Naive thymus-derived CD4-positive, alpha-beta T cell (primary cell): Measurements from ENCODE around the gene TCF7L2. TPM values are rescaled to one million over a fixed set of nuclear protein-coding genes. Genes with fewer than 3 reads are reported as not detected.
A peak's percentile ranks its signal among the peaks of the same experiment; 100 is the strongest.
"Not testable (repeated sequence)": the region's sequence is repeated elsewhere in the genome, so short reads cannot be mapped to it uniquely, and the experiment has no call there.

Experiments
- ATAC-seq: fragments of 150-1000 bp; cut with Tn5 transposase; 2 replicates; pipeline ENCODE4 v1.10.0; 2021; ENCODE audit warnings: mild to moderate bottlenecking, moderate library complexity
- CTCF ChIA-PET: fragments of 350-600 bp; sonication (Branson Sonifier 250); formaldehyde crosslinking; loops from one replicate; lab custom pipeline; 2021; ENCODE audit warnings: antibody characterized with exemption; lab: Charles Lee
- POLR2A ChIA-PET: fragments of 350-600 bp; sonication (Branson Sonifier 250); formaldehyde crosslinking; loops from one replicate; lab custom pipeline; 2021; ENCODE audit warnings: antibody characterized with exemption, inconsistent platforms; lab: Charles Lee
- DNase-seq, 9 donors: peaks; one replicate each; pipeline versions ENCODE4 v3.0.0 to v3.0.0-alpha.2; 2020 to 2022; ENCODE audit warnings: mixed read lengths in 1 of 9
- H3K27ac ChIP-seq: one replicate; pipeline ENCODE4 v1.7.0; 2013; ENCODE audit warnings: mild to moderate bottlenecking, low read depth, low read length, moderate library complexity
- H3K27me3 ChIP-seq, 2 donors: one replicate each; pipeline ENCODE4 v1.7.0; 2013; ENCODE audit warnings: low read length in 2 of 2, mild to moderate bottlenecking in 2 of 2, moderate library complexity in 2 of 2; ENCODE audit not compliant: control insufficient read depth in 2 of 2, insufficient read depth in 2 of 2
- H3K36me3 ChIP-seq, 3 experiments: 1 replicate in 2 of 3; 2 replicates in 1 of 3; pipeline ENCODE4 v1.7.0; 2013; ENCODE audit warnings: low read length in 3 of 3, mild to moderate bottlenecking in 3 of 3, moderate library complexity in 1 of 3; ENCODE audit not compliant: insufficient read depth in 3 of 3, control insufficient read depth in 2 of 3
- H3K4me1 ChIP-seq, 2 donors: one replicate each; pipeline ENCODE4 v1.7.0; 2013; ENCODE audit warnings: low read length in 2 of 2, mild to moderate bottlenecking in 2 of 2, moderate library complexity in 1 of 2; ENCODE audit not compliant: control insufficient read depth in 2 of 2, insufficient read depth in 2 of 2
- H3K4me3 ChIP-seq: 2 replicates; pipeline ENCODE4 v1.7.0; 2013; ENCODE audit warnings: mild to moderate bottlenecking, low read length
- H3K9me3 ChIP-seq, 3 experiments: 1 replicate in 2 of 3; 2 replicates in 1 of 3; pipeline ENCODE4 v1.7.0; 2013; ENCODE audit warnings: low read length in 3 of 3; ENCODE audit not compliant: control insufficient read depth in 2 of 3
- H3K27ac Mint-ChIP-seq, 9 donors: one replicate each; pipeline ENCODE4 v1.8.0; 2020 to 2022; ENCODE audit warnings: mixed read lengths in 9 of 9, mild to moderate bottlenecking in 8 of 9, moderate library complexity in 5 of 9, inconsistent platforms in 2 of 9
- H3K27me3 Mint-ChIP-seq, 5 donors: one replicate each; pipeline ENCODE4 v1.8.0; 2021 to 2022; ENCODE audit warnings: mixed read lengths in 5 of 5, mild to moderate bottlenecking in 1 of 5
- H3K36me3 Mint-ChIP-seq, 5 donors: one replicate each; pipeline ENCODE4 v1.8.0; 2020 to 2022; ENCODE audit warnings: mixed read lengths in 5 of 5, mild to moderate bottlenecking in 3 of 5, inconsistent platforms in 1 of 5
- H3K4me1 Mint-ChIP-seq, 7 donors: one replicate each; pipeline ENCODE4 v1.8.0; 2020 to 2022; ENCODE audit warnings: mixed read lengths in 7 of 7, mild to moderate bottlenecking in 3 of 7, inconsistent platforms in 1 of 7
- H3K4me3 Mint-ChIP-seq, 10 donors: one replicate each; pipeline ENCODE4 v1.8.0; 2020 to 2022; ENCODE audit warnings: mild to moderate bottlenecking in 10 of 10, mixed read lengths in 10 of 10, moderate library complexity in 6 of 10, inconsistent platforms in 2 of 10
- H3K9me3 Mint-ChIP-seq, 11 donors: one replicate each; pipeline ENCODE4 v1.8.0; 2020 to 2022; ENCODE audit warnings: mixed read lengths in 11 of 11, mild to moderate bottlenecking in 4 of 11, inconsistent platforms in 1 of 11, moderate library complexity in 1 of 11
- intact Hi-C, 2 donors: fragments of 100-400 bp; cut with micrococcal nuclease; formaldehyde crosslinking; loops; one replicate each; pipeline ENCODE4 v1.15.1; 2023
- polyA plus RNA-seq, 2 donors: library from polyadenylated mRNA; unstranded; fragments of 300-500 nt; fragmentation: Illumina TruSeq; gene quantifications; one replicate each; pipeline ENCODE4 v1.2.3, GENCODE V29; 2021
- total RNA-seq, 6 experiments: library from RNA in 5 of 6; stranded (reverse) in 5 of 6; gene quantifications; 1 replicate in 5 of 6; 2 replicates in 1 of 6; pipeline ENCODE4 v1.2.3 and lab custom pipeline; 2021 to 2026

TCF7L2 gene
- total and polyA plus RNA-seq, 7 experiments from 2014 or later = 0.39 to 31.4 (median 3.1) TPM

- DNase-seq (no peak), ATAC-seq (no peak)
- H3K27me3 Mint-ChIP-seq = peaks cover 0 to 7% (median 0%) of the 10 kb centered on the region in 5 donors
- H3K4me1 ChIP-seq = peaks cover 0 to 15% of the 10 kb centered on the region in 2 donors
- H3K9me3 ChIP-seq = no peaks in the 10 kb centered on the region
- H3K27ac ChIP-seq = no peak overlapping the region
- ChIA-PET POLR2A (no interaction called here), CTCF (interaction anchor here (0.6 kb wide), 1 partner anchor 311 kb away, joined by 3 read pairs; no protein-coding TSS in a partner anchor)
- no peaks in the 10 kb centered on the region for H3K36me3 Mint-ChIP-seq
- H3K4me1 Mint-ChIP-seq = peaks cover 0 to 8% (median 2%) of the 10 kb centered on the region in 7 donors
- H3K27ac Mint-ChIP-seq = no peak overlapping the region
- H3K36me3 ChIP-seq = no peaks in the 10 kb centered on the region
- intact Hi-C loops = loop anchor here in 1 of 2 donors (5.0 kb wide), 1 partner anchor 54 kb away; no protein-coding TSS in a partner anchor
- peak overlapping the region in 1 of 10 donors; percentile 19 for H3K4me3 Mint-ChIP-seq
- H3K4me3 ChIP-seq = no peak overlapping the region
- no peaks in the 10 kb centered on the region for H3K9me3 Mint-ChIP-seq
- H3K27me3 ChIP-seq = no peaks in the 10 kb centered on the region
Observed at GRCh38 chr10:113061054-113061430, 111.0 kb downstream of the TCF7L2 start.

- no peaks in the 10 kb centered on the region for H3K36me3 ChIP-seq
- Mint-ChIP-seq H3K27ac (no peak overlapping the region), H3K27me3 (peaks cover 0 to 7% (median 0%) of the 10 kb centered on the region in 5 donors), H3K4me1 (peaks cover 0 to 8% (median 2%) of the 10 kb centered on the region in 7 donors), H3K9me3 (no peaks in the 10 kb centered on the region), H3K4me3 (no peak overlapping the region), H3K36me3 (no peaks in the 10 kb centered on the region)
- no peaks in the 10 kb centered on the region for H3K27me3 ChIP-seq
- POLR2A ChIA-PET = no interaction called here
- no peak overlapping the region for H3K4me3 ChIP-seq
- H3K4me1 ChIP-seq = peaks cover 0 to 15% of the 10 kb centered on the region in 2 donors
- DNase-seq (no peak), ATAC-seq (no peak)
- intact Hi-C loops = loop anchor here in 1 of 2 donors (5.0 kb wide), 1 partner anchor 54 kb away; no protein-coding TSS in a partner anchor
- CTCF ChIA-PET = no interaction called here
- H3K9me3 ChIP-seq = no peaks in the 10 kb centered on the region
- H3K27ac ChIP-seq = no peak overlapping the region
Observed at GRCh38 chr10:113061557-113061956, 111.5 kb downstream of the TCF7L2 start.

GRCh38 chr10:113063043-113063967 lies 113.3 kb downstream of the TCF7L2 start:
- Mint-ChIP-seq H3K36me3 (no peaks in the 10 kb centered on the region), H3K4me3 (no peak overlapping the region), H3K9me3 (no peaks in the 10 kb centered on the region), H3K4me1 (peaks cover 0 to 8% (median 2%) of the 10 kb centered on the region in 7 donors), H3K27me3 (peaks cover 0 to 9% (median 0%) of the 10 kb centered on the region in 5 donors), H3K27ac (peak overlapping the region in 2 of 9 donors; percentile 7 to 15)
- DNase-seq (no peak), ATAC-seq (no peak)
- ChIA-PET POLR2A (no interaction called here), CTCF (no interaction called here)
- Histone ChIP-seq H3K27me3 (no peaks in the 10 kb centered on the region), H3K27ac (no peak overlapping the region), H3K4me1 (peaks cover 0 to 15% of the 10 kb centered on the region in 2 donors), H3K4me3 (no peak overlapping the region), H3K9me3 (no peaks in the 10 kb centered on the region), H3K36me3 (no peaks in the 10 kb centered on the region)
- intact Hi-C loops = loop anchor here in 1 of 2 donors (5.0 kb wide), 1 partner anchor 56 kb away; no protein-coding TSS in a partner anchor

GRCh38 chr10:113064039-113064438 lies 114.0 kb downstream of the TCF7L2 start:
- ChIA-PET CTCF (no interaction called here), POLR2A (no interaction called here)
- ATAC-seq = no peak

GRCh38 chr10:113066120-113066519 lies 116.1 kb downstream of the TCF7L2 start:
- H3K27ac Mint-ChIP-seq, H3K4me3 Mint-ChIP-seq, DNase-seq, H3K9me3 Mint-ChIP-seq, CTCF ChIA-PET, intact Hi-C loops, H3K4me1 ChIP-seq, H3K27ac ChIP-seq, H3K9me3 ChIP-seq, H3K27me3 ChIP-seq, POLR2A ChIA-PET, H3K4me1 Mint-ChIP-seq, H3K36me3 ChIP-seq, ATAC-seq, H3K27me3 Mint-ChIP-seq, H3K4me3 ChIP-seq, H3K36me3 Mint-ChIP-seq: not testable (repeated sequence)

More at GRCh38 chr10:113064039-113064438, 114.0 kb downstream of the TCF7L2 start:
- no peaks in the 10 kb centered on the region for H3K9me3 ChIP-seq
- DNase-seq = no peak
- Mint-ChIP-seq H3K4me1 (peaks cover 0 to 8% (median 2%) of the 10 kb centered on the region in 7 donors), H3K4me3 (no peak overlapping the region), H3K27ac (peak overlapping the region in 1 of 9 donors; percentile 7), H3K9me3 (no peaks in the 10 kb centered on the region), H3K27me3 (peaks cover 0 to 9% (median 0%) of the 10 kb centered on the region in 5 donors), H3K36me3 (no peaks in the 10 kb centered on the region)
- intact Hi-C loops = loop anchor here in 1 of 2 donors (5.0 kb wide), 1 partner anchor 57 kb away; no protein-coding TSS in a partner anchor
- peaks cover 0 to 15% of the 10 kb centered on the region in 2 donors for H3K4me1 ChIP-seq
- no peak overlapping the region for H3K27ac ChIP-seq
- H3K27me3 ChIP-seq = no peaks in the 10 kb centered on the region
- no peaks in the 10 kb centered on the region for H3K36me3 ChIP-seq
- H3K4me3 ChIP-seq = no peak overlapping the region

GRCh38 chr10:113066561-113067312 lies 116.7 kb downstream of the TCF7L2 start:
- H3K36me3 Mint-ChIP-seq = peaks cover 0 to 6% (median 0%) of the 10 kb centered on the region in 5 donors
- H3K9me3 Mint-ChIP-seq = no peaks in the 10 kb centered on the region
- peaks cover 0 to 3% (median 0%) of the 10 kb centered on the region in 7 donors for H3K4me1 Mint-ChIP-seq
- H3K4me1 ChIP-seq = no peaks in the 10 kb centered on the region
- ChIA-PET CTCF (no interaction called here), POLR2A (no interaction called here)
- H3K9me3 ChIP-seq = no peaks in the 10 kb centered on the region
- H3K27ac ChIP-seq = no peak overlapping the region
- peaks cover 0 to 6% (median 0%) of the 10 kb centered on the region in 5 donors for H3K27me3 Mint-ChIP-seq
- no peak for ATAC-seq
- H3K27me3 ChIP-seq = no peaks in the 10 kb centered on the region
- no peaks in the 10 kb centered on the region for H3K36me3 ChIP-seq
- intact Hi-C loops = no loop called here
- H3K27ac Mint-ChIP-seq = no peak overlapping the region
- H3K4me3 ChIP-seq = no peak overlapping the region
- no peak overlapping the region for H3K4me3 Mint-ChIP-seq
- no peak for DNase-seq
